ENCODE measurements around the gene UGT1A10.

Gene UGT1A10

GRCh38 chr2:233671290-233672161 is 35.3 kb downstream of the UGT1A10 start, which contains the start of gene UGT1A9:
UGT1A9 (plus strand) TSS chr2:233671898; CDS start chr2:233671935, 37 bp downstream.
- TF ChIP-seq FOXM1 (IDR thresholded peaks at IDR 0.05; ENCODE audit: borderline replicate concordance, low read depth) (no peak), RAD21 (IDR thresholded peaks at IDR 0.05; ENCODE audit: low read depth) (no peak), CEBPB (IDR thresholded peaks at IDR 0.05) (no peak), YY1 (IDR thresholded peaks at IDR 0.05; ENCODE audit: low read depth) (no peak), EGR1 (IDR thresholded peaks at IDR 0.05) (no peak), TAF1 (IDR thresholded peaks at IDR 0.05; ENCODE audit: low read depth) (no peak), TCF12 (IDR thresholded peaks at IDR 0.05; ENCODE audit: low read depth) (no peak), CREB1 (IDR thresholded peaks at IDR 0.05; ENCODE audit: low read depth) (no peak), MAX (IDR thresholded peaks at IDR 0.05) (no peak), ZBTB7A (IDR thresholded peaks at IDR 0.05; ENCODE audit: low read depth) (no peak), REST (IDR thresholded peaks at IDR 0.05; ENCODE audit: low read depth) (no peak), USF1 (IDR thresholded peaks at IDR 0.05) (no peak), TEAD4 (IDR thresholded peaks at IDR 0.05) (no peak), NFIC (IDR thresholded peaks at IDR 0.05) (no peak), EP300 (IDR thresholded peaks at IDR 0.05; ENCODE audit: borderline replicate concordance) (no peak)

GRCh38 chr2:233672886-233673285 is 36.6 kb downstream of the UGT1A10 start:
- TF ChIP-seq FOXM1 (IDR thresholded peaks at IDR 0.05; ENCODE audit: borderline replicate concordance, low read depth) (no peak), EP300 (IDR thresholded peaks at IDR 0.05; ENCODE audit: borderline replicate concordance) (no peak), ZBTB7A (IDR thresholded peaks at IDR 0.05; ENCODE audit: low read depth) (no peak), NFIC (IDR thresholded peaks at IDR 0.05) (no peak), CREB1 (IDR thresholded peaks at IDR 0.05; ENCODE audit: low read depth) (no peak)

- TF ChIP-seq CREB1 (IDR thresholded peaks at IDR 0.05; ENCODE audit: low read depth) = no peak
- TF ChIP-seq NFIC (IDR thresholded peaks at IDR 0.05) = no peak
- no peak for TF ChIP-seq RAD21 (IDR thresholded peaks at IDR 0.05; ENCODE audit: low read depth)
- TF ChIP-seq TCF12 (IDR thresholded peaks at IDR 0.05; ENCODE audit: low read depth) = no peak
- no peak for TF ChIP-seq ZBTB7A (IDR thresholded peaks at IDR 0.05; ENCODE audit: low read depth)
Measured at GRCh38 chr2:233673896-233674295, 37.6 kb downstream of the UGT1A10 start.

- TF ChIP-seq YY1 (IDR thresholded peaks at IDR 0.05; ENCODE audit: low read depth) (no peak), REST (IDR thresholded peaks at IDR 0.05; ENCODE audit: low read depth) (no peak)
Measured at GRCh38 chr2:233674314-233674713, 38.1 kb downstream of the UGT1A10 start.

GRCh38 chr2:233674995-233675394 is 38.7 kb downstream of the UGT1A10 start:
- TF ChIP-seq EP300 (IDR thresholded peaks at IDR 0.05; ENCODE audit: borderline replicate concordance) (no peak), CREB1 (IDR thresholded peaks at IDR 0.05; ENCODE audit: low read depth) (no peak), FOXM1 (IDR thresholded peaks at IDR 0.05; ENCODE audit: borderline replicate concordance, low read depth) (no peak), ZBTB7A (IDR thresholded peaks at IDR 0.05; ENCODE audit: low read depth) (no peak), NFIC (IDR thresholded peaks at IDR 0.05) (no peak), CEBPB (IDR thresholded peaks at IDR 0.05) (no peak), RAD21 (IDR thresholded peaks at IDR 0.05; ENCODE audit: low read depth) (no peak), EGR1 (IDR thresholded peaks at IDR 0.05) (no peak), TEAD4 (IDR thresholded peaks at IDR 0.05) (no peak), USF1 (IDR thresholded peaks at IDR 0.05) (no peak), TCF12 (IDR thresholded peaks at IDR 0.05; ENCODE audit: low read depth) (no peak)

- TF ChIP-seq REST (IDR thresholded peaks at IDR 0.05; ENCODE audit: low read depth) (no peak), NFIC (IDR thresholded peaks at IDR 0.05) (no peak), YY1 (IDR thresholded peaks at IDR 0.05; ENCODE audit: low read depth) (no peak), FOXM1 (IDR thresholded peaks at IDR 0.05; ENCODE audit: borderline replicate concordance, low read depth) (no peak), RAD21 (IDR thresholded peaks at IDR 0.05; ENCODE audit: low read depth) (no peak), EGR1 (IDR thresholded peaks at IDR 0.05) (no peak), CREB1 (IDR thresholded peaks at IDR 0.05; ENCODE audit: low read depth) (no peak), USF1 (IDR thresholded peaks at IDR 0.05) (no peak)
Measured at GRCh38 chr2:233676046-233676445, 39.8 kb downstream of the UGT1A10 start.

Measured in Ishikawa (cell line).